Right atrium auricular region (tissue), 2 donors: ENCODE data around the gene IGF2BP3. TPM values are rescaled to one million over a fixed set of nuclear protein-coding genes. Genes with fewer than 3 reads are reported as not detected.
A peak's percentile ranks its signal among the peaks of the same experiment; 100 is the strongest.

Experiments
- DNase-seq: peaks from one replicate; pipeline ENCODE4 v3.0.0-alpha.2; 2019; ENCODE audit warnings: low spot score
- H3K27ac ChIP-seq, 2 donors: fragments of 200-600 bp; sonication (generic); 1 replicate in 1 of 2; 2 replicates in 1 of 2; pipeline ENCODE4 v1.5.1; 2016 to 2019
- H3K27me3 ChIP-seq, 2 donors: fragments of 200-600 bp; sonication (generic); one replicate each; pipeline versions ENCODE4 v1.5.1 to v1.6.0; 2017 to 2019
- H3K36me3 ChIP-seq: fragments of 200-600 bp; sonication (generic); one replicate; pipeline ENCODE4 v1.5.1; 2016
- H3K4me1 ChIP-seq, 2 donors: fragments of 200-600 bp; sonication (generic); one replicate each; pipeline versions ENCODE4 v1.5.1 to v1.6.0; 2017 to 2019
- H3K4me3 ChIP-seq, 2 donors: fragments of 200-600 bp; sonication (generic); 1 replicate in 1 of 2; 2 replicates in 1 of 2; pipeline ENCODE4 v1.5.1; 2017 to 2019; ENCODE audit warnings: mild to moderate bottlenecking in 1 of 2, moderate library complexity in 1 of 2
- H3K9me3 ChIP-seq, 2 donors: fragments of 200-600 bp; sonication (generic); one replicate each; pipeline ENCODE4 v1.5.1; 2019
- total RNA-seq, 2 donors: library from RNA; depleted of rRNA; stranded (reverse); fragments of >200 nt; gene quantifications; one replicate each; pipeline ENCODE4 v1.1.0, GENCODE V29; 2016
- TF ChIP-seq, protein P1 (sequence below), 2 donors: fragments of 200-600 bp; sonication (generic); IDR thresholded peaks; one replicate each; pipeline ENCODE4 v1.5.1; 2019; ENCODE audit warnings: antibody characterized with exemption in 2 of 2

Gene IGF2BP3
- total RNA-seq, 2 donors from 2014 or later, result not detected

GRCh38 chr7:23283086-23283485 is 187.2 kb downstream of the IGF2BP3 start:
- TF ChIP-seq, protein P1, sequence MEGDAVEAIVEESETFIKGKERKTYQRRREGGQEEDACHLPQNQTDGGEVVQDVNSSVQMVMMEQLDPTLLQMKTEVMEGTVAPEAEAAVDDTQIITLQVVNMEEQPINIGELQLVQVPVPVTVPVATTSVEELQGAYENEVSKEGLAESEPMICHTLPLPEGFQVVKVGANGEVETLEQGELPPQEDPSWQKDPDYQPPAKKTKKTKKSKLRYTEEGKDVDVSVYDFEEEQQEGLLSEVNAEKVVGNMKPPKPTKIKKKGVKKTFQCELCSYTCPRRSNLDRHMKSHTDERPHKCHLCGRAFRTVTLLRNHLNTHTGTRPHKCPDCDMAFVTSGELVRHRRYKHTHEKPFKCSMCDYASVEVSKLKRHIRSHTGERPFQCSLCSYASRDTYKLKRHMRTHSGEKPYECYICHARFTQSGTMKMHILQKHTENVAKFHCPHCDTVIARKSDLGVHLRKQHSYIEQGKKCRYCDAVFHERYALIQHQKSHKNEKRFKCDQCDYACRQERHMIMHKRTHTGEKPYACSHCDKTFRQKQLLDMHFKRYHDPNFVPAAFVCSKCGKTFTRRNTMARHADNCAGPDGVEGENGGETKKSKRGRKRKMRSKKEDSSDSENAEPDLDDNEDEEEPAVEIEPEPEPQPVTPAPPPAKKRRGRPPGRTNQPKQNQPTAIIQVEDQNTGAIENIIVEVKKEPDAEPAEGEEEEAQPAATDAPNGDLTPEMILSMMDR (IDR thresholded peaks at IDR 0.05), result no peak
- no peak overlapping the region for H3K27ac ChIP-seq

DNA sequence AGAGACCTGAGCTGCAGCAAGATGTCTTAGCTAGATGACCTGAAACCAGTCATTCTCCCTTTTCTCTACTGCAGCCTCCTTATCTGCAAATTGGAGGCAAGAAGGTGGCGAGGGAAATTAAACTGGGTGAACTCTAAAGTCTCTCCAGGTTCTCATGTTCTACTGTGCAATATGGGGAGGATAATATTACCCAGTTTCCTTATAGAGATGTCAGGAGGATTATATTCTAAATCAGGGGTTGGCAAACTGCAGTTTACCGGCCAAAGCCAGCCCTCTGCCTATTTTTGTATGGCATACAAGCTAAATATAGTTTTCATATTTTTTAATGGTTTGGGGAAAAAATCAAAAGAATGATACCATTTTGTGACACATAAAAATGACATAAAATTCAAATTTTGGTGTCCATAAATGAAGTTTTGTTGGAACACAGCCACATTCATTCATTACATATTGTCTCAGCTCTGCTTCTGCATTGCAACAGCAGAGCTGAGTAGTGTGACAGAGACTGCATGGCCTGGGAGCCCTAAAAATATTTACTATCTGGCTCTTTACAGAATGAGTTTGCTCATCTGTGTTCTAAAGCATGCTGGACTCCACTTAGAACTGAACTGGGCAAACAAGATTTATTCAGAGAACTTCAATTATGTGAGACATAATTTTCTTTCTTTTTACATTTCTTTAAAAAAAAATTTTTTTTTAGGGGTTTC is 190.3 kb downstream of the IGF2BP3 start:
- no peaks in the 10 kb centered on the region for H3K4me1 ChIP-seq
- no peak overlapping the region for H3K4me3 ChIP-seq
- no peaks in the 10 kb centered on the region for H3K9me3 ChIP-seq
- no peaks in the 10 kb centered on the region for H3K36me3 ChIP-seq
- no peak overlapping the region for H3K27ac ChIP-seq
- DNase-seq, result no peak
- H3K27me3 ChIP-seq, result no peaks in the 10 kb centered on the region
- TF ChIP-seq, protein P1 (IDR thresholded peaks at IDR 0.05), result no peak

More at GRCh38 chr7:23283086-23283485, 187.2 kb downstream of the IGF2BP3 start:
- Histone ChIP-seq H3K36me3 (no peaks in the 10 kb centered on the region), H3K4me1 (no peaks in the 10 kb centered on the region), H3K9me3 (no peaks in the 10 kb centered on the region), H3K27me3 (no peaks in the 10 kb centered on the region), H3K4me3 (no peak overlapping the region)
- no peak for DNase-seq

GRCh38 chr7:23277359-23277989 is 192.8 kb downstream of the IGF2BP3 start:
- Histone ChIP-seq H3K9me3 (no peaks in the 10 kb centered on the region), H3K27ac (no peak overlapping the region), H3K4me3 (no peak overlapping the region), H3K36me3 (peaks cover 4% of the 10 kb centered on the region), H3K27me3 (no peaks in the 10 kb centered on the region), H3K4me1 (no peaks in the 10 kb centered on the region)
- TF ChIP-seq, protein P1 (IDR thresholded peaks at IDR 0.05), result peak; percentile 34 to 75
- DNase-seq, result no peak

DNA sequence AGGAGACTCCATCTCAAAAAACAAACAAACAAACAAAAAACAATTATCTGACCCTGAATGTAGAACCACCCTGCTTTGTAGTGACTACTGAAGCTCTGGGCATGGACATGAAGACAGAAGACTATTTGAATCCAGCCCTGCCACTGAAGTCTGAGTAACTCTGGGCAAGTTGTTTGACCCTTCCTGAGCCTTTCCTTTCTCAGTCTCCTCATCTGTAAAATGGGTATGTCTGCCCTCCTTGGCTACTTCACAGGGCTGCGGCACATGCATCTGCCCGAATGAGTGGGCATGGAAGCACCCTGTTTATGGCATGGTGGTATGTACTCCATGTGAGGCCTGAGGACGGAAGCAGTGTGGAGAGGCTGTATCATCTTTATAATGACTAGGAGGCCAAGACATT is 193.3 kb downstream of the IGF2BP3 start:
- H3K9me3 ChIP-seq, result no peaks in the 10 kb centered on the region
- no peak for DNase-seq
- H3K4me3 ChIP-seq, result no peak overlapping the region
- TF ChIP-seq, protein P1 (IDR thresholded peaks at IDR 0.05), result no peak
- no peak overlapping the region for H3K27ac ChIP-seq
- no peaks in the 10 kb centered on the region for H3K4me1 ChIP-seq
- peaks cover 4% of the 10 kb centered on the region for H3K36me3 ChIP-seq
- H3K27me3 ChIP-seq, result no peaks in the 10 kb centered on the region

DNA sequence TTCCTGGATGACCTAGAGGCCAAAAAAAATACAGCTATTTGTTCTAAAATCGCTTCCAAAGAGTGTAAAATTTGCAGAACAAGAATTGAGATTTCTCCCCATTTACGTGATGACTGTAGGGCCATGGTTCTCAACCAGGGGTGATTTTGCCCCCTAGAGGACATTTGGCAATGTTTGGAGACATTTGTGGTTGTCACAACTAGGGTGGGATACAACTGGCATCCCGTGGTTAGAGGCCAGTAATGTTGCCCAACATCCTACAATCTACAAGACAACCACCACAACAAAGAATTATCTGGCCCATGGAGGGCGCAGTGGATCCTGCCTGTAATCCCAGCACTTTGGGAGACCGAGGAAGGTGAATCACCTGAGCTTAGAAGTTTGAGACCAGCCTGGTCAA is 193.9 kb downstream of the IGF2BP3 start:
- DNase-seq, result no peak
- H3K4me3 ChIP-seq, result no peak overlapping the region
- TF ChIP-seq, protein P1 (IDR thresholded peaks at IDR 0.05), result peak in 1 of 2 donors; percentile 10
- no peak overlapping the region for H3K27ac ChIP-seq
- H3K36me3 ChIP-seq, result peaks cover 4% of the 10 kb centered on the region
- no peaks in the 10 kb centered on the region for H3K4me1 ChIP-seq
- H3K27me3 ChIP-seq, result no peaks in the 10 kb centered on the region
- no peaks in the 10 kb centered on the region for H3K9me3 ChIP-seq
